ENCODE measurements around the gene SERINC2.
"Not testable (repeated sequence)": the region's sequence is repeated elsewhere in the genome, so short reads cannot be mapped to it uniquely, and the experiment has no call there.

Gene SERINC2

GRCh38 chr1:31416101-31416736 is 3.2 kb downstream of the SERINC2 start:
- no peak for DNase-seq

- no peak for DNase-seq
Observed at GRCh38 chr1:31417148-31417547, 4.1 kb downstream of the SERINC2 start.

GRCh38 chr1:31418626-31419323 is 5.8 kb downstream of the SERINC2 start:
- DNase-seq = no peak

GRCh38 chr1:31420716-31421115 is 7.7 kb downstream of the SERINC2 start:
- no peak for DNase-seq

GRCh38 chr1:31421371-31422040 is 8.5 kb downstream of the SERINC2 start:
- no peak for DNase-seq

- DNase-seq = peak; percentile 76
Observed at GRCh38 chr1:31422505-31423319, 9.7 kb downstream of the SERINC2 start.

GRCh38 chr1:31423418-31423947 is 10.5 kb downstream of the SERINC2 start:
- no peak for DNase-seq

GRCh38 chr1:31424568-31424967 is 11.6 kb downstream of the SERINC2 start:
- DNase-seq = no peak

- DNase-seq = no peak
Observed at GRCh38 chr1:31425301-31426081, 12.5 kb downstream of the SERINC2 start.

- DNase-seq = no peak
Observed at GRCh38 chr1:31426249-31426922, 13.4 kb downstream of the SERINC2 start.

GRCh38 chr1:31427322-31427721 is 14.3 kb downstream of the SERINC2 start:
- no peak for DNase-seq

- DNase-seq = no peak
Observed at GRCh38 chr1:31428436-31429221, 15.6 kb downstream of the SERINC2 start.

GRCh38 chr1:31429583-31429982 is 16.6 kb downstream of the SERINC2 start:
- DNase-seq = no peak

GRCh38 chr1:31431351-31432257 is 18.6 kb downstream of the SERINC2 start:
- not testable (repeated sequence) for DNase-seq

- DNase-seq = no peak
Observed at GRCh38 chr1:31432592-31433395, 19.8 kb downstream of the SERINC2 start.

GRCh38 chr1:31433396-31433930 is 20.4 kb downstream of the SERINC2 start:
- DNase-seq = no peak

- DNase-seq = no peak
Observed at GRCh38 chr1:31434101-31434871, 21.3 kb downstream of the SERINC2 start.

Measured in fibroblast of skin of abdomen (primary cell).